Measurements from ENCODE around the gene PRR33. TPM values are rescaled to one million over a fixed set of nuclear protein-coding genes. Genes with fewer than 3 reads are reported as not detected.
A peak's percentile ranks its signal among the peaks of the same experiment; 100 is the strongest.

Gene PRR33
- total RNA-seq, 1 experiment from 2014 or later = not detected

DNA sequence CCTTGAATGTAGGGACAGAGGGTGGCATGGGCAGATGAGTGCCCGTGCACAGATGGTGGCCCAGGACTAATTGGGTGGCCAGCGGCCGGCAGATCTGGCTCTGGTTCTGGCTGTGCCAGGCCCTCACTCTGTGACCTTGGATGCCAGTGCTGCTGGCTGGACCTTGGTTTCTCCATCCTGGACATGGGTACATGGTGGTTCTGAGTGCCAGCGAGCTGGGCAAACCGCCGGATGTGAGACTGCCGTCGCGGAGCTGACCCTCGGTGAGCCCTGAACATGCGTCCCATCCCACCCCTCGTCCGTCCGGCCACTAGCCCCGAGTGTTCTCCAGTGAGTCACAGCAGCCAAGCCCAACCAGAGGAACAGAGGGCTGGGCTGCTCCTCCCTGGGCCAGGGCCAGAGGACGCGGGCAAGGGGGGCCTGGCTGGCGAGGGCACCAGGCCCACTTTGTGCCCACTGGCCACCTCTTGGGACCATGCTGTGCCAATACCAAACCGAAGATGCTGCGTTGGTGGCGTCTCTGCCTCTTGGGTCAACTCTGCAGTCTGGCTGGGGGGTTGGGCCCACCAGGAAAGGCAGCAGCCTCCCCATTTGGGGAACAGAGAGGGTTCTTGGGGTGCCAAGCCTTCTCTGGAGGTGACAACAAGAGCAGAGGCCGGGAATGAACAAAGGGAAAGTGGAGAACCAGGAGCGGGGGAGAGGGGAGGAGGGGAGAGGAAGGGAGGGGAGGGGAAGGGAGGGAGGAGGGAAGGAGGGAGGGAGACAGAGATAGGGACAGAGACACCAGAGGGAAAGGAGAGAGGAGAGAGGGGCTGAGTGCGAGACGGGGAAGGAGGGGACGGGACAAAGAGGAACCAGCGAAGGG lies 28.1 kb downstream of the PRR33 start:
- DNase-seq (ENCODE audit: low read depth) = peak; percentile 96

DNA sequence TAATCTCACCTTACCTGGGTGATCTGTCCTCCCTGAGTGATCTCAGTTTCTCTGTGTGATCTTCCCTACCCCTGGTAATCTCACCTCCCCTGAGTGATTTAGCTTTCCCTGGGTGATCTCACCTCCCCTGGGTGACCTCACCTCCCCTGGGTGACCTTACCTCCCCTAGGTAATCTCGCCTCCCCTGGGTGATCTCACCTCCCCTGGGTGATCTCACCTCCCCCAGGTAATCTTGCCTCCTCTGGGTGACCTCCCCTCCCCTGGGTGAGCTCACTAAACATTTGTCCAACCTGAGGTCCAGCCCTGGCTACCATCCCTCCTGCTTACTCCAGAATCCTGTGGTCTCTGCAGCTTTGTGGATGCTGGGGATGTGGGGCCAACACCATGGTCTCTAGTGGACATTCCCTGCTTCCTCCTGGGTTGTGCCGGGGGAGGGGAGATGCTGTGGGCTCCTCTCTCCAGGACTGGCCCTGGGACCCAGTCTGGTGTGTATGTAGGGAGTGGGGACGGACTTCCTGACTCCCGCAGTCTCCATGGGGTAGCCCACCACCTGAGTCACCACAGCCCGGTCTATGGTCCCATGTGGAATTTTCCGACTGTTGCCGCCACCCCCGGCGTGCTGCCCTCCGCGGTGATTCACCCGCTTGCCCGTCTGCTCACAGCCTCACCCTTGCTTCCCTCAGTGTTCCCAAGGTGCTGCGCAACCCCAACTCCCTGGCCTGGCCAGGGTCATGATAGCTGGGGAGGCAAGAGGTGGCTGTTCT lies 28.9 kb downstream of the PRR33 start:
- peak; percentile 90 for DNase-seq (ENCODE audit: low read depth)

DNA sequence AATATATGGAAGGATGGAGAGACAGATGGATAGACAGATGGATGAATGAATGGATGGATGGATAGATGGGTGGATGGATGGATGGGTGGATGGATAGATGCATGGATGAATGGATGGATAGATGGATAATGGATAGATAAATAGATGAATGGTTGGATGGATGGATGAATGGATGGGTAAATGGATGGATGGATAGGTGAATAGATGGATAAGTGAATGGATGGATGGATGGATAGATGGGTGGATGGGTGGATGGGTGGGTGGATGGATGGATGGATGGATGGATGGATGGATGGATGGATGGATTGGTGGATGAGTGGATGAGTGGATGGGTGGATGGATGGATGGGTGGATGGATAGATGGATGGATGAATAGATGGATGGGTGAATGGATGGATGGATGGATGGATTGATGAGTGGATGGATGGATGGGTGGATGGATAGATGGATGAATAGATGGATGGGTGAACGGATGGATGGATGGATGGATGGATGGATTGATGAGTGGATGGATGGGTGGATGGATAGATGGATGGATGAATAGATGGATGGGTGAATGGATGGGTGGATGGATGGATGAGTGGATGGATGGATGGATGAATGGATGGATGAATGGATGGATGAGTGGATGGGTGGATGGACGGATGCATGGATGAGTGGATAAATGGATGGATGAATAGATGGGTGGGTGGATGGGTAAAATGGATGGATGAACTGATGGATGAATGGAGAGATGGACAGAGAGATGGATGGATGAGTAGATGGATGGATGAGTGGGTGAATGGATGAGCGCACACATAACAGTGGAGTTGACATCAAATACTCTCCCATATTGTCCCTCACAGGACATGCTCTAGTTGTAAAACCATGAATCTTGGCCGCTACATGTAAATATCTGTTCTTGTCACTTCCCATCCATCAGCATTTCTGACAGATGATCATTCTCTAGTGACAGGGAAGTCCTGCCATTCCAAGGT lies 30.0 kb downstream of the PRR33 start:
- no peak for DNase-seq (ENCODE audit: low read depth)

DNA sequence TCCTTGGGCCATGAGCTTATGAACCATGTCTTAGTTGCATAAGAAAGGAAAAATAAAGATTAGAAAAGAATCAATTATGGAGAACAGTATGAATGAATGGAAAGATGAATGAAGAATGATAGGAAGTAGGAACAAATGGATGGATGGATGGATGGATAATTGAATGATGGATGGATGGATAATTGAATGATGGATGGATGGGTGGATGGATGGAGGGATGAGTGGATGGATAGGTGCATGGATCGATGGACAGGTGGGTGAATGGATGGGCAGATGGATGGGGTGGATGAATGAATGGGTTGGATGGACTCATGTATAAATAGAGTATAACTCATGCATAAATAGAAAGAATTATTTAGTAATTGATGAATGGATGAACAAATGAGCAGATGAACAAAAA lies 31.6 kb downstream of the PRR33 start:
- no peak for DNase-seq (ENCODE audit: low read depth)

DNA sequence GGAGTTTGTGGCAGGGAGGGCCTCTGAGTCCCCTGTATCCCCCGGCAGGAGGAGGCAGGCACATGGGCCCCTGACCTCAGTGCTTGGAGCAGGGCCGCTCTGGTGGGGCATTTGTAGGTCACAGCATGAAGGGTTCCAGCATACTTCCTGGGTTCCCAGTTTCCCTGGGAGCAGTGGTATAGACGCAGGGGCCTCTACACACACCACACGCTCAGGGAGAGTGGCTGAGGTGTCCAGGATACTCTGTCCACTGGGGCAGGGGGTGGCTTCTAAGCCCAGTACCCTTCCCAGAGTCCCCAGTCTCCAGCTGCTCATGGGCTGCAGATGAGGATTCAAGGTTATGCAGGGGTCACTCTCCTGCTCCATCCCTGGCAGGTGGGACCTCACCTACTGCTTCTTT lies 32.7 kb downstream of the PRR33 start:
- DNase-seq (ENCODE audit: low read depth) = no peak

DNA sequence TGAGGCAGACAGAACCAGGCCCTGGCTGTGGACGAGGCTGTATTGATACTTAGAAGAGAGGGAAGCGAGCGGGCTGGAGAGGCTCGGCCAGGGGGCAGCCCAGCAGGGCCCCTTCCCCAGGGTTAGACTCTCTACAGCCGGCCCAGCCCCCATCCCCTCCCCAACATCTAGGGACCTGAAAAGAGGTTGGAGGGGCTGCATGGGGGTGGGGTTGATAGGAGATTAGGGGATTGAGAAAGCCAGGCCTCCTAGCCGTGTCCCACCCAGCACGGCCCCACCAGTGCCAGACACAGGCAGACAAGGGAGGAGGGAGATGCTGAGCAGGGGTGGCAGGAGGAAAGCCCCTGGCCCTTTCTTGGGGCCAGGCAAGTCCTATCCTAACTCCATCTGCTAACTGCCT lies 33.1 kb downstream of the PRR33 start:
- no peak for DNase-seq (ENCODE audit: low read depth)

DNA sequence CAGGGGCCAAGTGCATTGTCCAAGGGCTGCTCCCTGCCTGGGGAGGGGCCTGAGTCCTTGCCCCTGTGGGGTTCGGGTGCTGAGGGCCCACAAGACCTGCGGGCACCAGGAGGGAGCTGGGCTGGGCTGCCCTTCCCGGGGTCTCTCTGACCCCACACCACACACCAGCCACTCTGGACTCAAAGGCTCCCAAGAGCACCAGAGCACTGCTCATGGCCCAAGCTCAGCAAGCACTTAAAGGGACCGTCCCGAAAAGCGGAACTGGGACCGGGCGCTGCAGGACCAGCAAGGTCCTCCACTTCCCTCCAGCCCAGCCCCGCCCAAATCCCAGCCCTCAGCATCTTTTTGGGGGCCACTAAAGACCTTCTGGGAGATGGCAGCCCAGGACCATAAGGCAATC lies 33.5 kb downstream of the PRR33 start:
- no peak for DNase-seq (ENCODE audit: low read depth)

DNA sequence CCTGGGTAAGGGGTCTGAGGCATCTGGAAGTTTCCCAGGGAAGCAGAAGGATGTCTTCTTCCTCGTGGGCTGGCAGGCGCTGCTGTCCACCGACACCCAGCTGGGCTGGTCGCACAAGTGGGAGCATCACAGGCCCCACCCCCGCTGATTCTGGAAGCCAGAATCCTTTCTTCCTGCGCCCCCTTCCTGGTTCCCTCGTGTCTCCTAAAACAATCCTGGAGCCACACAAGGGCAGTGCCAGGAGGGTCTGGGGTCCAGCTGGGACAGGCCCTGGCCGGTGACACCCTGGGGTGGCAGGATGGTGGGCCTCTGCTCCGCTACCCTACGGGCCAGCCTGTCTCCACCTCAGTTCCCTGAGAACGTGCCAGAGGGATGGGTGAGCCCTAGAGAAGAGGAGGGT lies 34.6 kb downstream of the PRR33 start:
- DNase-seq (ENCODE audit: low read depth) = no peak

DNA sequence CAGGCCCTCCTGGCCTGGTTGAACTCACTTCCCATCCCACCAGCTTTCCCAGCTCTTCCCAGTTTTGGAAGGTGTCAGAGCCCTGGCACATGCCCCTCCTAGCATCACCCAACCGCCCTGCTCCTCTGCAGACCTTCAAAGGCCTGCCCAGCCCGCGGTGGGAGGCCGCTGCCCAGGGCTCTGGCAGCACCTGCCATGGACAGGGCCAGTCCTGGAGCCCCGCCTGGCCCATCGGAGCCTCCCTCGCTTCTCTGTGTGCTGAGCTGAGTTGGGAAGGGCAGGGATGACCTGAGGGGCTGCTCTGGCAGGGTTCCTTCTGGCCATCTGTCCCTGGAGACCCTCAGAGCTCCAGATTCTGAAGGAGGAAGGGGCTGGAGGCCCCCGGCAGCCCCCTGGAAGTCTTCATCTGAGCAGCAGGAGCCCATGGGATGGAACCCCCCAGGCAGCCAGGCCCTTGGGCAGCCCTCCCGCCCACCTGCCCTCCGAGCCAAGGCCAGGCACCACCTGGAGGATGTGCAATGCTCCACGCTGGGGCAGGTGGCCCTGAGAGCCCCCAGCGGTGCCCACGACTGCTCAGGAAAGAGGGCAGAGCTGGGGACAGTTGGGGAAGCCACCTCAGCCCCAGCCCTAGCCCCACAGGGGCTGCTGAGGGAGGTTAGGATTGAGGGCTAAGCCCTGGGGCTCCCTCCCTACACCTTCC lies 35.2 kb downstream of the PRR33 start:
- no peak for DNase-seq (ENCODE audit: low read depth)

DNA sequence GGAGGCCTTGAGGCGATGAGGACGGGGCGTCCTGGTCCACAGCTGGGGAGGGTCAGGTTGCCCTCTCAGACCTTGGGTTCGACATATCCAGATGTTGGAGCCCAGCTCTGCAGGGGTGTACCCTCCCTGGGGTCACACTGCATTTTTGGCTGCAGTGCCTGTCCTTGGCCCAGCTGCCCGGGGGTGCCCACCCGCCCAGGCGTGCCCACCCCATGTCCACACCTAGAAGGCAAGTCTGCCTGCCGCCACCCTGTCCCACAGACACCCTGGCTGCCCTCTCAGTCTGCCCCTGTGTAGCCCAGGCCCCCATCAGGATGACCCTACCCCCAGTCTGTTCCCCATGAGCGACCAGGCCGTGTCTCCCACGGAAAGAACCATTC lies 35.8 kb downstream of the PRR33 start:
- no peak for DNase-seq (ENCODE audit: low read depth)

DNA sequence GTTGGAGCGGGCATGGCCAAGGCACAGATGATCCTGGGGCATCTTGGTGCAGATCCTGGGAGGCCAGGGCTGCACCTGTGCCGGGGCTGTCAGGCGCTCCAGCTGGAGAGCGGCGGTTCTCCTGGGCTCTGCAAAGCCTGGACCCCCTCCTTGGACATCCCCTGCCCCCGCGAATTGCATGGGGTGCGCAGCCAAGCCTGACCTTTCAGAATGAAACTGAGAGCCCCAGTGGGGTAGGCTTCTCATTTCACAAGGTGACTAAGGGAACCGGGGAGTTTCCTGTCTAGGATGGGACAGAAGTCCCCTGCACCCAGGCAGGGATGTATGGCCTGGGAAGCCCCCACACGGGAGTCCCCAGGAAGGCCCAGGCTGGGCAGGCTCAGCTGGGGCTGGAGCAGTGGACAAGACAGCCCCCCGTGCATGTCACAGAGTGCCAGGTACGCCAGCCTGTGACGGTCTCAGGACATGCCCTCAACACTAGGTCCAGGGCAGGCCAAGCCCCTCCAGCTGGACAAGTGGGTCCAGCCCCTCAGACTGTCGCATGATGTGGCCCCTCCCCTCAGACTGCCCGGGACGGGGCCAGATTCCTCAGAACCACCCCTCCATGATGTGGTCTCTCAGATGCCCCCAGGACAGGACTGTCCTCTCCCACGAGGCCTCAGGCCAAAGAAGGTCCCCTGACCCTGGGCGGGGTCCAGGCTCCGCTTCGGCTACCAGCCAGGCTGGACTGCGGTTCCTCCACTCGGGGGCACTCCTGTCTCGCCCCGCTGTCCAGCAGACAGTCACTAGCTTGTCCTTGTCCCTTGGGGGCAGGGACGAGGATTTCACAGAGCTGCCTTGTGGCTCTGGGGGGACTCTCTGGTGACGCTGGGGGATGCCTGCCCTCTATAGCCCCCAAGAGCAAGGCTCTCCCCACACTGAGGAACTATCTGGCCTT lies 36.5 kb downstream of the PRR33 start:
- DNase-seq (ENCODE audit: low read depth) = no peak

DNA sequence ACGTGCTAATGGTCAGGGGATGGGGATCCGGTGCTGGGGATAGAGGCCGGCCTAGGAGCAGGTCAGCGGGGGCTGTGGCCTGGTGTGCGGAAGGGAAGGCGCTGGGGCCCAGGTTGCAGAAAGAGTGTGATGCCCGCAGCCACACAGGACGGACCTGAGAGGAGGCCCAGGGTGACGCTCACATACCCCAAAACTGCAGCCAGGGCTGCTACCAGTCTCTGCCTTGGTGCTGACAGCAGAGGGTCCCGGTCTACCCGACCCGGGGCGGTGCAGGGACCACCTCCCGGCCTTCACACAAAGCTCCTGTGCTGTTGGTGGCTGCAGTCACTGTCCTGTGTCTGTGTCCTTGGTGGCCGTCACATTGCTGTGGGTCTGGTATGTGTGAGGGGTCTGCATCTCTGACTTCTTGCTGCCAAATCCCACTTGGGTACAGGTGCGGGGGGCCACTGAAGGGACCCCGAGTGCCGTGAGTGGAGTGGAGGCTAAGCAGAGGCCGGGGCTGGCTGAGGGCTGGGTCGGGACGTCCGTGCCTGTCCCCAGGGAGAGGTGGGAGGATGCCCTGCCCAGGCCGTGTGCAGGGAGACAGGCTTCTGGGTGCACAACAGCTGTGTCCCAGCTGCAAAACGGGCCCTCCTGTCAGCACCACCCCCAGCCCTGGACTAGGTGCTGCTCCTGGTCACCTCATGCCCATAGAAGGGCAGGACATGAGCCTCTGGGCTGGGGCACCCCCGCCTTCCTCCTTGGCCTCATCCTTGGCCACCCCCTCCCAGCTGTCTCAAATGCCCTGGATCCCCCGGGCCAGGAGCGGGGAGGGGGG lies 37.4 kb downstream of the PRR33 start:
- DNase-seq (ENCODE audit: low read depth) = no peak

DNA sequence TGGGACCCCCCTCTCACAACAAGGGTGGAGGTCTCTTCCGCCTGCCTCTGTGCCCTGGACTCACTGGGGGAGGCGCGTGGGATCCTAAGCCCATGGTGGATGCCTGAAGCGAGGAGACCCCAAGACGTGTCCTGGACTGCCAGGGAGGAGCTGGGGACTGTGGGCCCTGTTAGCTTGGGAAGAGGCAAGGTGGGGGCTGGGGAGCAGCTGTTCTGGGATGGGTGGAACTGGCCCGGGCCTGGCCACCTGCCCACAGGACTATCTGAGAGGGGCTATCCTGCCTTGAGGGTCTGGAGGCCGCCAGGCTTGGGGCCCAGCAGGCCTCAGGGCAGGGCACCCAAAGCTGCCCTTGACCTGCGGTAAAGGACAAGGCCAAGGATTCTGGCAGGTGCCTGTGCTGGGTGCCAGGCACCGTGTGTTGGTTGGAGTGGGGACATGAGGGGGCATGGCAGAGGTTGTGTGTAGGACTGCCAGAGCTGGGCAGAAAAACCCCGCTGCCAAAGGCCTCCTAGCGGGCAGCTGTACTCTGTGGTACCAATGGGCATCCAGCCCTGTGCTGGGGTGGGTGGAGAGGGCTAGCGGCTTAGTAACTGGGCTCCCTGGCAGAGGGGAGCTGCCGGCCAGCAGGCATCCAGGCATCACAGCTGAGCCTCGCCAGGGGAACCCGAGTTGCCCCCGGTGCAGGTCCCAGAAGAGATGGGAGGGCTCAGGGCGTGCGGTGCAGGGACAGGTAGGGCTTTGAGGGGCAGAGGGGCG lies 38.1 kb downstream of the PRR33 start:
- no peak for DNase-seq (ENCODE audit: low read depth)

DNA sequence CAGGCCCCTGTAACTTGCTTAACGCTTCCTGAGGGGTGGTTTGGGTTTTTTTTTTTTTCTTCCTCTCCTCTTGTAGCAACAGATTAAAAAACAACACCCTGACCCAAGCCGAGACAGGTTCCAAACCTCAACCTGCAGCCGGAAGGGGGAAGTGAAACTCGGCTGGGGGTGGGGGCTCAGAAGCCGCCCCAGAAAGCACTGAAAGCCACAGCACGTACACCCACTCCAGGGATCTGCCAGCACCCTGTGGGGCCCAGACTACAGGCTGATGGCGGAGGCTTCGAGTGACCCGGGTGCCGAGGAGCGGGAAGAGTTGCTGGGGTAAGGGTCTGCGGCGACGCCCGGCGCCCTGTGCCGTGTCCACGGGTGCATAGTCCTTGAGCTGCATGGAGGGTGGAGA lies 38.8 kb downstream of the PRR33 start, which contains the start of gene LSP1:
TSS of gene LSP1 (plus strand) at position 208 of the 400 bp plus-strand sequence. CDS start at position 269, 61 bp downstream.
- no peak for DNase-seq (ENCODE audit: low read depth)

DNA sequence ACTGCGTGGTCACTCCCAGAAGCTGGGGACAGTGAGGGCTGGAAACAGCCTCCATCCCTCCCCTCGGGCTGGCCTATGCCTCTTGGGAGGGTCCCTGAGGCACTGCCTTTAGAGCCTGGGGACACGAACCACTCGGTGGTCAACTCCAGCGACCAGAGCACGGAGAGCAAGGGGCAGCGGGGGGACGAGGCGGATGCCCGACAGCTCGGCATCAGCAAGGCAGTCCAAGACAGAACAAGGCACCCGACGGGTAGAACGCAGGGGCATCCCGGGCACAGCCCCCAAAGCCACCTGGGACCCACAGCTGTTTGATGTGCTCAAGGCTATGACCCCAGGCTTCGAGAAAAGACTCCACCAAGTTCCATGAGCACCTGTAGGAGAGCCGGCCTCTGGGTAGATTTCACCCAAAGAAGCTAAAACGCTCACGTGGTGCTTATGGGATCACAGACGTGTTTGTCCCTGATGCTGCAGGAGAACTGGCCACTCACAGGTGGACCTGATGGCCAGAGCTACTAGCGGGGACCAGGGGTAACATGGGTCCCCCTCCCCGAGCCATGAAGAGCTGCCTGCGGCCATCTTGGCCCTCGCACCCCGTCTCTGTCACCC lies 39.3 kb downstream of the PRR33 start:
- DNase-seq (ENCODE audit: low read depth) = no peak

DNA sequence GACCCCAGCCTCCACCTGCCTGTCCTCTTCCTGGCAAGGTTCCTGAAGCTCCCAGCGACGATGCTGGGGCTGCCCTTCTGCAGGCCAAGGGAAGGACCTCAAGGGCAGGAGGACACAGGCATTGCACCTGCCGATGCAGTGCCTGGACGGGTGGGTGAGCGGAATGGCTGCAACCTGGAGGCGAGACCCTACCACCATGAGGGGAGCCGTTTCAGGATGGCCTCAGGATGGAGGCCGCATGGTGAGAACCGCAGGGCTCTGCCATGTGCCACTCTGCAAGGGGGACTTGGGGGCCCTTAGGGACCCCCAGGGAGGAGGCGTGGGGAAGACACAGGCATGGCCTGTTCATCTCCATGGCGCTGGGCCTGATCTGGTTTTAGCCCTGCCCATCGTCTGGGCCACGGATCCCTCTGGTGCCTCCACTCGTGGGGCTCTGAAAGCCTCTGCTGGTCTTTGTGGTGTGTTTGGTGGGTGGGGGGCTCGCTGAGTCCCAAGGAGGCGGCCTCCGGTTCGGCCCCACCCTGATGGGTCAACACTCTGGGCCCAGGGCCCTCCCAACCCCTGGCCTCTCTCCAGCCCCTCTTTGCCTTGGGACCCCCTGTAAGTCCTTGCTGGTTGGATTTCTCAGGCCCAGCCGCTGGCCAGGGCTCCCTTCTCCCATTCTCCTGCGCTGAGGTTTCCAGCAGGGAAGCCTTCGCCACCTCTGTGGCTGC lies 40.1 kb downstream of the PRR33 start:
- DNase-seq (ENCODE audit: low read depth) = no peak
